ES-I3 (cell line): ENCODE results near the gene SLAMF6.
"Not testable (repeated sequence)": the region's sequence is repeated elsewhere in the genome, so short reads cannot be mapped to it uniquely, and the experiment has no call there.

ENCODE experiments used
- H3K36me3 ChIP-seq: 2 replicates; pipeline ENCODE4 v1.6.1; 2013; ENCODE audit warnings: mild to moderate bottlenecking, low read length, control low read depth, moderate library complexity; ENCODE audit not compliant: insufficient read depth
- H3K4me1 ChIP-seq: 2 replicates; pipeline ENCODE4 v1.6.1; 2013; ENCODE audit warnings: mild to moderate bottlenecking, control low read depth, low read length; ENCODE audit not compliant: insufficient read depth
- H3K9ac ChIP-seq: 2 replicates; pipeline ENCODE4 v1.6.1; 2013; ENCODE audit warnings: low read depth, mild to moderate bottlenecking, low read length, moderate library complexity
- H3K9me3 ChIP-seq: 2 replicates; pipeline ENCODE4 v1.6.1; 2013; ENCODE audit warnings: mild to moderate bottlenecking, low read length, moderate library complexity; ENCODE audit not compliant: control insufficient read depth, insufficient read depth

SLAMF6 gene

GRCh38 chr1:160504651-160505050, 18.4 kb downstream of the SLAMF6 start:
- Histone ChIP-seq H3K36me3 (no peaks in the 10 kb centered on the region), H3K4me1 (no peaks in the 10 kb centered on the region), H3K9me3 (no peaks in the 10 kb centered on the region), H3K9ac (no peak overlapping the region)

GRCh38 chr1:160503087-160503486, 20.0 kb downstream of the SLAMF6 start:
- Histone ChIP-seq H3K9me3 (no peaks in the 10 kb centered on the region), H3K36me3 (no peaks in the 10 kb centered on the region), H3K4me1 (no peaks in the 10 kb centered on the region), H3K9ac (no peak overlapping the region)

GRCh38 chr1:160500321-160500990, 22.6 kb downstream of the SLAMF6 start:
- Histone ChIP-seq H3K9ac (no peak overlapping the region), H3K36me3 (no peaks in the 10 kb centered on the region), H3K4me1 (no peaks in the 10 kb centered on the region), H3K9me3 (no peaks in the 10 kb centered on the region)

DNA sequence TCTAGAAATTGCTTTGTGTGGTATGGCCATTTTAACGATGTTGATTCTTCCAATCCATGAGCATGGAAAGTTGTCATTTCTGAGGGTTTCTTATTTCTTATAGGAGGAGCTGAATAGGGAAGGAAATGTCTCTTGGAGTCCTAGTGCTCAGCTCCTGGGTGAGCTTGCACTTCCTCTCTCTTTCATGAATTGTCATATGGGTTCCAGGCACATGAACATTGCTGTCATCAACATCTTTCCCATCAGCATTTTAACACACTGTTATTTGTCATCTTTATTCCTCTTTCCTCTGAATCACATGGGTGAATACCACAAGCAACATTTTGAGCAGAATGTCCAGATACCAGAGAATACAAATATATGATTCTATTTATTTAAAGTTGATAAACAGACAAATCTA, 23.4 kb downstream of the SLAMF6 start:
- H3K36me3 ChIP-seq: no peaks in the 10 kb centered on the region
- no peaks in the 10 kb centered on the region for H3K9me3 ChIP-seq
- no peak overlapping the region for H3K9ac ChIP-seq
- no peaks in the 10 kb centered on the region for H3K4me1 ChIP-seq

DNA sequence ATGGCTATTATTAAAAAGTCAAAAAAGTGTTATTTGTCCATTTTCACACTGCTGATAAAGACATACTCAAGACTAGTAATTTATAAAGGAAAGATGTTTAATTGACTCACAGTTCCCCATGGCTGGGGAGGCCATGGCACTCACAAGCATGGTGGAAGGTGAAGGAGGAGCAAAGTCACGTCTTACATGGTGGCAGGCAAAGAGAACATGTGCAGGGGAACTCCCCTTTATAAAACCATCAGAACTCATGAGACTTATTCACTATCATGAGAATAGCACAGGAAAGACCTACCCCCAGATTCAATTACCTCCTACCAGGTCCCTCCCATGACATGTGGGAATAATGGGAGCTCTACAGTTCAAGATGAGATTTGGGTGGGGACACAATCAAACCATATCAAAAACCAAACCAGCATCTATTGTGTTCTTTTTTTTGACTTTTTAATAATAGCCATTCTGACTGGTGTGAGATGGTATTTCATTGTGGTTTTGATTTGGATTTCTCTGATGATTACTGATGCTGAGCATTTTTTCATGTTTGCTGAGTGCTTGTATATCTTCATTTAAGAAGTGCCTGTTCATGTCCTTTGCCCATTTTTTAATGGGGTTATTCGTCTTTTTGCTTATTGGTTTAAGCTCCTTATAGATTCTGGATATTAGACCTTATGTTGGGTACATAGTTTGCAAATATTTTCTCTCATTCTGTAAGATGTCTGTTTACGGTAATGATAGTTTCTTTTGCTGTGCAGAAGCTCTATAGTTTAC, 24.6 kb downstream of the SLAMF6 start:
- not testable (repeated sequence) for H3K9ac ChIP-seq, H3K4me1 ChIP-seq, H3K36me3 ChIP-seq, H3K9me3 ChIP-seq

DNA sequence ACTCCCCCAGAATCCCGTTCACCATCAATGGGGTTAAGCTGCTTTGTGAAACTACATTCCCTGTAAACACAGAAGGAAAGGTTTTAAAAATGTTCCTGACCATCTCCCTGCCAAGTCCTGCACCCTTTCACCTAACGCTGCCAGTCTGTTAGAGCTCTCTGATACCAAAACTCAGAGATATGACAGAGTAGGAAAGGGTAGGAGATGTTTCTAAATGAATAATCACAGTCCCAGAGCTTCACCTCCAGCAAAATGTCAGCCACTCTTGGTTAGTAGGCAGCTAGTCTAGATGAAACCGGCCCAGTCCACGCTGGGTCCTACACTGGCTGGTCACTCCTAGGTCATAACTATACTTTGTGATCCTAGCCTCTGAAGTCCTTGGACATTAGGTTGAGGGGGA, 26.7 kb downstream of the SLAMF6 start:
- H3K4me1 ChIP-seq: no peaks in the 10 kb centered on the region
- H3K36me3 ChIP-seq: no peaks in the 10 kb centered on the region
- H3K9ac ChIP-seq: no peak overlapping the region

DNA sequence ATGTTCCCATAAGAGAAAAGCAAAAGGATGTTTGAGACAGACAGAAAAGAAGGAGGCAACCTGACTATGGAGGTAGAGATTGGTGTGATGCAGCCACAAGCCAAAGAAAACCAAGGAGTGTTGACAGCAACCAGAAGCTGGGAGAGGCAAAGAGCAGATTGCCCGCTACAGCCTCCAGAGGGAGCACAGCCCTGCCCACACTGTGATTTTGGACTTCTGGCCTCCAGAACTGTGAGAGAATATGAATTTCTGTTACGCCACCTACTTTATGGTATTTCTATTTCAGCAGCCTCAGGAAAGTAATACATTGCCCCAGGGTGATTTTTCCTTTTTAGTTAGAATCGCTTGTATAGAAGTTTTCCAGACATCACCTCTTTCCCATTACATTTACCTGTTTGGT, 28.4 kb downstream of the SLAMF6 start:
- H3K9ac ChIP-seq: no peak overlapping the region
- H3K36me3 ChIP-seq: no peaks in the 10 kb centered on the region
- peaks cover 4% of the 10 kb centered on the region for H3K4me1 ChIP-seq
- H3K9me3 ChIP-seq: no peaks in the 10 kb centered on the region

More for the DNA sequence above, 26.7 kb downstream of the SLAMF6 start:
- no peaks in the 10 kb centered on the region for H3K9me3 ChIP-seq

- Histone ChIP-seq H3K9ac (no peak overlapping the region), H3K9me3 (no peaks in the 10 kb centered on the region), H3K36me3 (no peaks in the 10 kb centered on the region), H3K4me1 (peaks cover 4% of the 10 kb centered on the region)
Measured at GRCh38 chr1:160492617-160493016, 30.4 kb downstream of the SLAMF6 start.

GRCh38 chr1:160491981-160492380, 31.1 kb downstream of the SLAMF6 start:
- no peaks in the 10 kb centered on the region for H3K36me3 ChIP-seq
- H3K4me1 ChIP-seq: peaks cover 4% of the 10 kb centered on the region
- H3K9ac ChIP-seq: no peak overlapping the region
- no peaks in the 10 kb centered on the region for H3K9me3 ChIP-seq

- Histone ChIP-seq H3K9ac (no peak overlapping the region), H3K4me1 (peaks cover 13% of the 10 kb centered on the region), H3K36me3 (no peaks in the 10 kb centered on the region), H3K9me3 (no peaks in the 10 kb centered on the region)
Measured at GRCh38 chr1:160491017-160491416, 32.0 kb downstream of the SLAMF6 start.

DNA sequence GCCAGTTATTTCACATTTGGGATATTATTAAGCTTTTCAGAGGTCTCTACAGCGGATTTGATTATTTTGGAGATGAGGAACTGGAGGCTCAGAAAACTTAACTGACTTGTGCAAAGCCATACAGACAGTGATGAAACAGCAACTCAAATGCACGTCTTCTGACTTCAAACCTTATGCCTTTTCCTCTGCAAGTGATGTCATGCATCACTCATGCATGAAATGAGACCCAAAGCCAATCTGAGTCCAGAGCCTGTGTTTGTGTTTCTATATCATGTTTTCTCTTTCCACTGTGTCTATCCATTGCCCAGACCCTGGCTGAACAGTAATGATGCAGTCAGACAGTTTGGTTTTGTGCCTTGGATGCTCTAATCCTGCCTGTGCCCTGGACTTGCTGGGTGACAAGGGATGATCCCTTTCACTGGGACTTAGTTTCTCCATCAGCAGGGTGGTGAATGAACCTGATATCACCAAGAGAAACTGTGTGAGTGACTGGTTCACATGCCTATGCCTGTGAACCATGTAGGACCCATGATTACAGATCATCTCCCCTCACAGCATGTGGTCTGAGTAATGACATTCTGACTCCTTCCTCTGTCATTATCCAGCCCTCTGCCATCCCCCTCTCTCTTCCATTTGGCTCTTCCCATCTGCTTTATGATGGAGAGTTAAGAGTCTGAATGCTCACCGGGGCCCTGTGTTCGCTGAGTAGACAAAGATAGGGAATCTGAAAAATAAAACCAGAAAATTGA, 33.4 kb downstream of the SLAMF6 start:
- Histone ChIP-seq H3K36me3 (no peaks in the 10 kb centered on the region), H3K4me1 (peaks cover 17% of the 10 kb centered on the region), H3K9me3 (no peaks in the 10 kb centered on the region), H3K9ac (no peak overlapping the region)

DNA sequence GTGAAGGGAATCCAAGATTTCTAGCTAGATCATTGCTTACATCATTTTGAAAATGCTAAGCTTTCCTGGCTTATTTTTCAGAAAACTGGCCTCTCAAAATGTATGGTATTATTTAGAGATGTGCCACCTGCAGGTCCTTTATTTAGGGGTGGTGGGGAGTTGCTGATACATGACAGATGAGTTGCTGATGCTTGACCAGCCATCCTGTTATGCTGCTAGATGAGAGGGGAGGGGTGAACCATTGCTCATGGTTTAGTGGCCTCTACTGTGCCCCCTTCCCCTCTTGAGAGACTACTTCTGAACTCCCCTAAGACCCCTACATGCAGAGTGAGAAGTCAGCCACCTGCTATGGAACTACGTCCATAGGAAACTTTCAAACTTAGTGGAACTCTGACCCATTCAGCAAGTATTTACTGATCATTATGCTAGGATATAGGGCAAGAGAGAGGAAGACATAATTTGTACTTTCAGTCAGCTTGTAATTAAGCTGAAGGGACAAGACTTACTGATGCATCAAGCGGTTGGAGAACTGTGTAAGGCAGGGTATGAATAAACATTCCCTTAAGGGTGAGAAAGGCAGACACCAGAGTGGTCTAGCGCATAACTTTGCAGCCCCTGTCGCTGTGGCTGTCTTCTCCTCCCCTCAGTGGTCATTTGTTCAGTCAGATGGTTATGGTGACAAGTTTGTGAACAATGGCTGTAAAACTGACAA, 34.6 kb downstream of the SLAMF6 start:
- no peak overlapping the region for H3K9ac ChIP-seq
- H3K36me3 ChIP-seq: no peaks in the 10 kb centered on the region
- H3K9me3 ChIP-seq: no peaks in the 10 kb centered on the region
- peaks cover 17% of the 10 kb centered on the region for H3K4me1 ChIP-seq

- Histone ChIP-seq H3K9ac (no peak overlapping the region), H3K36me3 (no peaks in the 10 kb centered on the region), H3K9me3 (peaks cover 2% of the 10 kb centered on the region; the same call in 1 of the 2 replicates), H3K4me1 (peaks cover 17% of the 10 kb centered on the region)
Measured at GRCh38 chr1:160486453-160486852, 36.6 kb downstream of the SLAMF6 start.

DNA sequence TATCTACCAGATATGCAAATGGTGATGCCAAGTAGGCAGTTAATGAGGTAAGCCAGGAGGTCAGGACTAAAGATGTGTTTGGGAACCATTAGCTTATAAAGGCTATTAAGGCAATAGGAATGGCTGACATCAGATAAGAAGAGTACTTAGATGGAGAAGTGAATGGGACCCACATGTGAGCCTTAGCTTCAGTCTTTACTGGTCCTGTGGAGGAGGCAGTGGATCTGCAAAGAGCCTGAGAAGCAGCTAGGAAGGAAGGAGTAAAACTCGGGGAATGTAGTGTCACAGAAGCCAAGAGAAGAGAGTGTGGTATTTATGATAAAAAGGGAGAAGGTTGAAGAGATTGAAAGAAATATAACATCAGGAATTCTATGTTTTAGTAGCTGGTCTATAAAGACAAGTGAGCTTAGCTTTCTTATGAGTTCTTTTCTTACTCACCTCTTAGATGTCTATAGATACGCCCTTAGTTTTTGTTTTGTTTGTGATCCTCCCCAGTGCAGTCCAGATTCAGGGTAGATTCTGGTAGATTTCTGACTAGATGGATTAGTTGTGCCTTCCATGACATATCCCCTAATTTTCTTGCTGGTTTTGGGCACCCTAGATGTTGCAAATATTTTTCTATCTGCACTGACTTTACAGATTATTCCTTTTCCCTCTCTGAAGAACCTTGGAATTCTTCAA, 39.4 kb downstream of the SLAMF6 start:
- no peak overlapping the region for H3K9ac ChIP-seq
- peaks cover 5% of the 10 kb centered on the region; the same call in 1 of the 2 replicates for H3K9me3 ChIP-seq
- H3K36me3 ChIP-seq: no peaks in the 10 kb centered on the region
- H3K4me1 ChIP-seq: peaks cover 13% of the 10 kb centered on the region
